Measurements from ENCODE around the gene ACTN1. TPM values are rescaled to one million over a fixed set of nuclear protein-coding genes. Genes with fewer than 3 reads are reported as not detected.

ACTN1 gene
- total RNA-seq, 1 donor from 2014 or later, result 209 TPM

DNA sequence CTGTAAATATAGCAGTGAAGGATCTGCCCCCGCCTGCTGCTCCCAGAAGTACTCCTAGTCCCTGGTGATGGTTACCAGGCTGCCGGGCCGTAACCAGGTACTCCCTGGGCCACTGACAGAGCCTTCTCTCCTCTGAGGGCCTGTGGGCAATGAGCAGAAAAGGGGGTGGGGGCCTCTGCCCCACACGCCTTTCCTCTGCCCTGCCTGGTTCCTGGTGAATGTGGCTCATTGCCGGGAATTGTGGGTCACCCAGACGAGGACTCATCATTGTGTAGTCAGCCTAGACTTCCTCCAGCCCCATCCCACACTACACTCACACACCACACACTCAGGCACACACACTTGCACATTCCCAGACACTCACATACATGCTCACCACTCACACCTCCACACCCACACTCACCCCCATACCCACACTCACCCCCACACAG is 35.7 kb upstream of the ACTN1 start:
- Histone ChIP-seq H3K27ac (no peak overlapping the region), H3K9me3 (no peaks in the 10 kb centered on the region), H3K36me3 (no peaks in the 10 kb centered on the region), H3K27me3 (no peaks in the 10 kb centered on the region), H3K4me3 (no peak overlapping the region), H3K4me1 (no peaks in the 10 kb centered on the region)
- DNase-seq (ENCODE audit: extremely low spot score in 2 of 2), result no peak
- intact Hi-C loops (cut with DNase I), result no loop called here
- TF ChIP-seq POLR2A (IDR thresholded peaks at IDR 0.05), result no peak
- TF ChIP-seq, protein P1, sequence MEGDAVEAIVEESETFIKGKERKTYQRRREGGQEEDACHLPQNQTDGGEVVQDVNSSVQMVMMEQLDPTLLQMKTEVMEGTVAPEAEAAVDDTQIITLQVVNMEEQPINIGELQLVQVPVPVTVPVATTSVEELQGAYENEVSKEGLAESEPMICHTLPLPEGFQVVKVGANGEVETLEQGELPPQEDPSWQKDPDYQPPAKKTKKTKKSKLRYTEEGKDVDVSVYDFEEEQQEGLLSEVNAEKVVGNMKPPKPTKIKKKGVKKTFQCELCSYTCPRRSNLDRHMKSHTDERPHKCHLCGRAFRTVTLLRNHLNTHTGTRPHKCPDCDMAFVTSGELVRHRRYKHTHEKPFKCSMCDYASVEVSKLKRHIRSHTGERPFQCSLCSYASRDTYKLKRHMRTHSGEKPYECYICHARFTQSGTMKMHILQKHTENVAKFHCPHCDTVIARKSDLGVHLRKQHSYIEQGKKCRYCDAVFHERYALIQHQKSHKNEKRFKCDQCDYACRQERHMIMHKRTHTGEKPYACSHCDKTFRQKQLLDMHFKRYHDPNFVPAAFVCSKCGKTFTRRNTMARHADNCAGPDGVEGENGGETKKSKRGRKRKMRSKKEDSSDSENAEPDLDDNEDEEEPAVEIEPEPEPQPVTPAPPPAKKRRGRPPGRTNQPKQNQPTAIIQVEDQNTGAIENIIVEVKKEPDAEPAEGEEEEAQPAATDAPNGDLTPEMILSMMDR (IDR thresholded peaks at IDR 0.05), result no peak
- no peak for TF ChIP-seq POLR2AphosphoS5 (IDR thresholded peaks at IDR 0.05; ENCODE audit: insufficient read depth in 1 of 2, low read depth in 1 of 2)

DNA sequence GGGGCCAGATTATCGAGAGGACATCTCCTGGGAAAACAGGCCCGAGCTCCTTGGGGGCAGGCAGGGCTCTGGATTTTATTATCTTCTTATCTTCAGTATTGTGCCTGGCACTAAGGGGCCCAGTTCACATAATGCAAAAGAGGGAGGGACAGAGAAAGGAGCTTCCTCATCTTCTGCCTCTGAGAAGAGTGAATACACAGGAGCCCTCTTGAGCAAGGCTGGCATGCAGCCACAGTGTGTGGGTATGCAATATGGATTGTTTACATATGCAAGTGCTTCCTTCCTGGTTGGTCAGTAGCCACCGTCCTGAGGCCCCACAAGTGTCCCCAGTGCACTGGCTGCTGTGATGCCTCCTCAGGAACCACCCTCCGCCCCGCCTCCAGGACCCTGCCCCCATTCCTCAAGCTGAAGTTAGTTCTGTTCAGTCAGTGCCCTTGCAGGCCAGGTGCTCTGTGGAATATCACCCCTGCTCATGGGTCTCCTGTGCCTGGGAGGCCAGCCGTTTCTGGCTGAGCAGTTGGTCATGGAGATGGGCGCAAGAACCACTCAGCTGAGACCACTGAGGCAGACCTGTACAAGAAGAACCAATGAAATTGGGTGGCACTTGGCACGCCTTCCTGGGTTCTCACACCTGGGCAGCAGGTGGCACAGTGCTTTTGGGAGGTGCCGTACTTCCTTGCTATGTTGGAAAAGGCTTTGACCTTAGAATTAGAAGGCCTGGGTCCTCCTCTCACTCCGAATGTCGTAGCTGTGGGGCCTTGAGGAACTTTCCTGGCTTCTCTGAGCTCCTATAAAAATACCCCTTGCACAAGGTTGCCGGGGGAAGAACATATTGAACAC is 35.1 kb upstream of the ACTN1 start:
- intact Hi-C loops (cut with DNase I), result no loop called here
- no peaks in the 10 kb centered on the region for H3K4me1 ChIP-seq
- H3K27me3 ChIP-seq, result no peaks in the 10 kb centered on the region
- H3K4me3 ChIP-seq, result no peak overlapping the region
- H3K9me3 ChIP-seq, result no peaks in the 10 kb centered on the region
- no peaks in the 10 kb centered on the region for H3K36me3 ChIP-seq
- TF ChIP-seq, protein P1 (IDR thresholded peaks at IDR 0.05), result no peak
- no peak for TF ChIP-seq POLR2AphosphoS5 (IDR thresholded peaks at IDR 0.05; ENCODE audit: insufficient read depth in 1 of 2, low read depth in 1 of 2)
- TF ChIP-seq POLR2A (IDR thresholded peaks at IDR 0.05), result no peak
- H3K27ac ChIP-seq, result no peak overlapping the region
- no peak for DNase-seq (ENCODE audit: extremely low spot score in 2 of 2)

DNA sequence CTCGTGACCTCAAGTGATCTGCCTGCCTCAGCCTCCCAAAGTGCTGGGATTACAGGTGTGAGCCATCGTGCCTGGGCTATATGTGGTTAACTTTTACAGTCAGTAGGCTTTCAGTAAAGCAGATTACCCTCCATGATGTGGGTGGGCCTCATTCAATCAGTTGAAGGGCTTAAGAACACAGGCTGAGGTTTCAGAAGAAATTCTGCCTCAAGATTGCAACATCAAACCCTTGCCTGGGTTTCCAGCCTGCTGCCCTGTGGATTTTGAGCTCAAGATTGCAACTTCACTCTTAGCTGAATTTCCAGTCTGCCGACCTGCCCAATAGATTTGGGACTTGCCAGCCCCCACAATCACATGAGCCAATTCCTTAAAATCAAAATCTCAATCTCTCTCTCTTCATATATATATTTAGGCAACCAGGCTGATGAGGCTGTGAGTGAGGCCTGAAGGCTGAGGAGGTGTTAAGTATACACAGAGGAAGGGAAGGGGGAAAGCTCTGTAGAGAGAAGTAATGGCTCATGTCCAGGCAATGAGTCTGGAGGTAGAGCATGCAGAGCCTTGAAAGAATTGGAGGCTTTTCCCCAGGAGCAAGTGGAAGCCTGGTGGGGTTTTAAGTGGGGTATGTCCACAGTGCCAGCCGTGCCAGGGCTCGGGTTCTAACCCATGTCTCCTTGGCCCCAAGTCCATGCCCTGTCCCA is 33.3 kb upstream of the ACTN1 start:
- H3K36me3 ChIP-seq, result no peaks in the 10 kb centered on the region
- H3K27me3 ChIP-seq, result no peaks in the 10 kb centered on the region
- no peak overlapping the region for H3K27ac ChIP-seq
- no peaks in the 10 kb centered on the region for H3K9me3 ChIP-seq
- TF ChIP-seq, protein P1 (IDR thresholded peaks at IDR 0.05), result no peak
- TF ChIP-seq POLR2AphosphoS5 (IDR thresholded peaks at IDR 0.05; ENCODE audit: insufficient read depth in 1 of 2, low read depth in 1 of 2) (no peak), POLR2A (IDR thresholded peaks at IDR 0.05) (no peak)
- no peak overlapping the region for H3K4me3 ChIP-seq
- no peak for DNase-seq (ENCODE audit: extremely low spot score in 2 of 2)
- intact Hi-C loops (cut with DNase I), result no loop called here
- no peaks in the 10 kb centered on the region for H3K4me1 ChIP-seq

DNA sequence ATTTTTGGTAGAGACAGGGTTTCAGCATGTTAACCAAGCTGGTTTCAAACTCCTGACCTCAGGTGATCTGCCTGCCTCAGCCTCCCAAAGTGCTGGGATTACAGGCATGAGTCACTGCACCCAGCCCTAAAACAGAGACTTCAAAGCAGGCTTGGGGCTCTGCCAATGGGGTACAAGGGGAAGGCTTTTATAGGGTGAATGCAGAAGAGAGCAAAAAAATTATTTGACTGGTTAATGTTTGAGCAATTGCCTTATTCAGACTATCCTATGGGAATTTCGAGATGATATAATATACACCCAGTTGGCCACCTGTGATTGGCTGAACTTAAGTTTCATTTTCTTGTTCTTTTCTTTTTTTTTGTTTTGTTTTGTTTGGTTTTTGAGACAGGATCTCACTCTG is 31.5 kb upstream of the ACTN1 start:
- TF ChIP-seq, protein P1 (IDR thresholded peaks at IDR 0.05), result no peak
- TF ChIP-seq POLR2A (IDR thresholded peaks at IDR 0.05), result no peak
- TF ChIP-seq POLR2AphosphoS5 (IDR thresholded peaks at IDR 0.05; ENCODE audit: insufficient read depth in 1 of 2, low read depth in 1 of 2), result no peak
- H3K27ac ChIP-seq, result no peak overlapping the region
- H3K36me3 ChIP-seq, result no peaks in the 10 kb centered on the region
- intact Hi-C loops (cut with DNase I), result no loop called here
- no peaks in the 10 kb centered on the region for H3K27me3 ChIP-seq
- DNase-seq (ENCODE audit: extremely low spot score in 2 of 2), result no peak
- H3K9me3 ChIP-seq, result no peaks in the 10 kb centered on the region
- H3K4me3 ChIP-seq, result no peak overlapping the region
- H3K4me1 ChIP-seq, result peaks cover 6% of the 10 kb centered on the region
